NCI-H187 treated with DMSO at 0.1 percent for 48 hours (cell line): ENCODE data around the gene PCNT.
"Not testable (repeated sequence)": the region's sequence is repeated elsewhere in the genome, so short reads cannot be mapped to it uniquely, and the experiment has no call there.

Source experiments
- DNase-seq: peaks from one replicate; lab custom pipeline; 2025; lab: John Stamatoyannopoulos, UW

The PCNT gene

DNA sequence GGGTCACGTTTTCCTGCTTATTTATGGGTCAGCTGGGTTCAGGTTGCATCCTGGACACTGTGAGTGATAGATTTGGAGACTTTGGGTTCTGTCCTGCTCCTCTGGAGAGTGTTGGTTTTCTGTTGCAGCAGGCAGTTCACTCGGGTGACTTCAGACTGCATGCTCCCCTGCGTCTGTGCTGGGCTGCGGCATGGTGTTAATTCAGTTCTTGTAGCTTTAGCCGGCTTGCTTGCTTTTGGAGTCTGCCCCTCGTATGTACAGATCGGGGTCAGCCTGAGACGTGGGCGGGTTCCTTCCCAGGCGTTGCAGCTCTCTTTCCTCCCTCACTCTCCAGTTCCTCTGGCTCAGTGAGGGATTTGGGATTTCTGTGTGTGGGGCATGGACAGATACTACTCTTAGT, 38.0 kb downstream of the PCNT start:
- no peak for DNase-seq

DNA sequence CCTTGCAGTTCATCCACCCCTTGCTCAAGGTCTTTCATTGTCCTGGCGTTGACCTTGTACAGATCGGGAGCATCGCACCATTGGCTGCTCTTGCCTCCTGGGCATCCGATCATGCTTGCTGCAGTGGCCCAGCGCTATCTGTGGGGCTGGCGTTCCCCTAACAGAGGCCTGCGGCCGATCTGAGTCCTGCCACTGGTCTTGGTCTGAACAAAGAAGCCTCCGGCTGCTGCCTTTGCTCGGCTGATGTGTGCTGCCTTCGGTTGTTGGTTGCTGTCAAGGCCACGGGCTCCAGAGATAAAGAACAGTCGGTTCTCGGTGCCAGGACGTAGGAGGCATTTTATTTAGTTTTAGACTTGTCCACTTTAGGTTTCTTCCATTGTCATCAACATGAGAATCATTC, 39.0 kb downstream of the PCNT start:
- DNase-seq, result no peak

- no peak for DNase-seq
These were observed 39.7 kb downstream of the PCNT start for GRCh38 chr21:46363698-46364097.

DNA sequence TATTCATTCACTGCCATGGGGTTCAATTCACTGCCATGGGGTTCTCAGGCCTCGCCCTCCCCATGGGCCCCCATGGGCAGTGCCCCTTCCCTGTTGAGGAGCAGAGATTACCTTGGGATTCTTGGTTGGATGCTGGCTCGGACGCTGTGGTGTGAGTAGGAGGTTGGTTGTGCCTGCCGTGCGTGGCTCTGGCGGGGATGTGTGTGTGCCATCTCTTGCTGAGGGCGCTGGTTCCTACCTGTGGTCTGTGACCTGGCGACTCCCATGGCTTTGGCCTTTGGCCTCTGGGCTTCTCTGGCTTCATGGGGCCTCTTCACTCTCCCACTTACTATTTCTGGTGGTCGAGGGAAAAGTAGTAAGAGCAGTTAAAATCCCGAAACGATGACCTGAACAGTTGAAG, 42.1 kb downstream of the PCNT start:
- DNase-seq, result no peak

GRCh38 chr21:46366561-46366960, 42.6 kb downstream of the PCNT start:
- DNase-seq, result no peak

- DNase-seq, result no peak
These were observed 43.0 kb downstream of the PCNT start for GRCh38 chr21:46366966-46367365.

DNA sequence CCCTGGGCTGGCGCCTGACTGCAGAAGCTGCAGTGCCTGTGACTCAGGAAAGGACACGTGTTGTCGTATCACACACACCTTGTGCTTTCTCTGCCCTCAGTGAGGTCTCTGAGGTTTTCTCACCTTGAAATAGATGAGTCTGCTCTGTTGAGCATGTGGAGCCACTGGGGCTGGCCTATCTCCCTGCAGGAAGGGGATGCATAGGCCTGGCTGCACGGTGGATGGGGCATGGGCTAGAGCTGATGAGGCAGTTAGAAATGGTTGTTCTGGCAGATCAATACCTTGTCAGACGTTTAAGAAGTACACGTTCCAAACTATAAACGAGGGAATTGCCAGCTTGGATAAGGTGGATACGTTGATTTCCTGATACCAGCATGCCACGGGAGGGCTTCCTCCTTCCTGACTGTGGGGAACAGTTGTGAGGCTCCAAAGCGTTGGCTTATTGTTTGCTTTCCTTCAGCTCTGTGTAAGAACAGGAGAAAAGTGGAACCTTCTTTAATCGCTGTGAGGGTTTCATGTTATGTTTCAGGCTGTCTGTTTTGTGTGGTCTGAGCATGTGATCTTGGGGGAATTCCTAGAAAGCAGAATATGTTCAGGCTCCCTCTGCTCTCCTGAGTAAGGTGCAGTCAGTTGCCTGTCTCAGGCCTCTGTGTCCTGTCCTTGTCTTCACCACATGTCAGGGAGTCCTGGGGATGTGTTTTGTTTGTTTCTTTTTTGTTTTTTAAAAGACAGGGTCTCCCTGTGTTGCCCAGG, 44.8 kb downstream of the PCNT start:
- DNase-seq, result no peak

DNA sequence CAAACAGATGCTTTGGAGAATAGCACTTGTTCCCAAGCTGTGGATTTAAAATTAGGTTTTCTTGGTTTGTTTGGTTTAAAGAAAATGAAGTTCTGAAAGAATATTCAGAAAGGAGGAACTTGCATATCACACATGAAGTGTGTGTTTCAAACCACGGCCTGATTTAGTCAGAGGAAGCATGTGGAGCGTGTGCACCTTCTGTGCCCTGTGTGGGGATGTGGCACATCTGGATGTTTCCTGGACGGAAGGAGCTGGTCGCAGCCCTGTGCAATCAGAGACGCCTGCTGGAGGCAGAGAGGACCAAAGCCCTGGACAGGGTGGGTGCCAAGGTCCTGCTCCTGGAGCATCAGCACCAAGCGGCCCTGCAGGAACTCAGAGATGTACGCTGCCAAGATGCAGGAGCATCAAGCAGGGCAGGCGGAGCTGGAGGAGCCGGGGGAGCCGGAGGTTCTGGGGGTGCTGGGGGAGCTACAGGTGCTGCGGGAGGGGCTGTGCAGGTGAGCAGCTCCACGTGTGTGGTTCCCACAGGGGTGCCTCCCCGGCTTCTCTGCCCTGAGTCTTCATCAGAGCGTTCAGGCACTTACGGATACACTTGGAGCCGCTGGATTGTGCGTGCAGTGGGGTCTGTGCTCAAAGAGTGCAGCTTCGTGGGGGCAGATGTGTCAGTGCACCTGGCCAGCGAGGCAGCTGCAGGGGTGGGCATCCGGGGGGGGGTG, 45.7 kb downstream of the PCNT start:
- DNase-seq, result no peak

DNA sequence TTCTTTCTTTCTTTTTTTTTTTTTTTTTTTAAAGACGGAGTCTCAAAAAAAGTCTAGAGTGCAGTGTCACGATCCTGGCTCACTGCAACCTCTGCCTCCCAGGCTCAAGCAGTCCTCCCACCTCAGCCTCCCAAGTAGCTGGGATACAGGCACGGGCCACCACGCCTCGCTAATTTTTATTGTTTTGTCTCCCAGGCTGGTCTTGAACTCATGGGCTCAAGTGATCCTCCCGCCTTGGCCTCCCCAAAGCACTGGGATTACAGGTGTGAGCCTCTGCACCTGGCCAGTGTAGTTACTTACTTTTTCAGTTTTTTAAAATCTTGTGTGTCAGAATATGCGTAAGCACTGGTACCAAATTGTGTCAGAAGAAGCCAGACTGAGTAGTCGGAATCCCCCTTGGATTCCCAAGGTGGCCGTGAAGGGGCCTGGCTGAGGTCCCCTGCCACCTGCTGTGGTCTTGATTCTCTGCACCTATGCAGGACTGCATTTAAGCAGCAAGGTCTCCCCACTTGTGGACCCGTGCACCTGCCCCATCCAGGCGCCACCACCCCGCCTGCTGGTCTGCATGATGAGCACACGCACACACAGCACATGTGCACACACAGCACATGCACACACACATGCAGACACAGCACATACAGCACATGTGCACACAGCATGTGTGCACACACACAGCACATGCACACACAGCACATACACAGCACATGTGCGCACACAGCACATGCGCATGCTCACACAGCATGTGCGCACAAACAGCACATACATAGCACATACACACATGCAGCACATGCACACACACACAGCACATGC, 47.5 kb downstream of the PCNT start:
- no peak for DNase-seq

- DNase-seq, result no peak
These were observed 48.1 kb downstream of the PCNT start for GRCh38 chr21:46372014-46372485.

GRCh38 chr21:46372947-46373346, 49.0 kb downstream of the PCNT start:
- not testable (repeated sequence) for DNase-seq

GRCh38 chr21:46374761-46375389, 50.9 kb downstream of the PCNT start:
- DNase-seq, result no peak

GRCh38 chr21:46375560-46376230, 51.7 kb downstream of the PCNT start:
- DNase-seq, result no peak

DNA sequence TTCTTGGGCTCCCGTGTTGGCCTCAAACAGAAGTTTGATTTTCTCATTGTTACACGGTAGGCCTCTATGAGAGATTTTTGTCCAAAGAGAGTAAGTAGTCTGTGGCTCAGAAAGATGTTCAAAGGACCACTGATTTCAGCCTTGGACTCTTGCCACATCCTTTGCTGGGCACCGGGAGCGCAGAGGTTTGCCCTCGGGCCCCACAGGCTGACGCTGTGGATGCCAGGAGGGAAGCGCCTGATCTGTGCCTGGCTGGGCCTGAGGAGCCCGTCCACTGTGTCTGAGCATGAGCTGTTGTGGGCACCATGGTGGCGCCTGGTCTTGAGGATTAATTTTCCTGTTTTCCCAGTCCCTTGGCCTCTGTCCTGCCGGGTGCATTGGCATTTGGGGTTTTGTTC, 52.3 kb downstream of the PCNT start:
- no peak for DNase-seq

GRCh38 chr21:46376856-46377453, 53.0 kb downstream of the PCNT start:
- DNase-seq, result no peak

DNA sequence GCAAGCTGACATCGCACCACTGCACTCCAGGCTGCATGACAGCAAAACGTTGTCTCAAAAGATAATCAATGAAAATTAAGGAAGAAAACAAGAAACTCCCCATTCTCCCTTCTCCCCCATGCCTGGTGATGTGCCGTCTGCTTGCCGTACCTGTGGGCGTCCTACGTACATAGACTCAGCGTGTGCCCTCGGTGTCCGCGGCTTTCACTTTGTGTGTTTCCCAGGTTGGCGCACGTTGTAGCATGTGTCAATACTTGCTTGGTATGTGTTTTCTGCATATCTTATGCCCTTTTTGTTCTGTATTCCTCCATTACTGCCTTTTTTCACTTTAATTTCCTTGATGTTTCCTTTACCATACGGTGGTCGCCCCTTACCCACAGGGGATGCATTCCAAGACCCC, 53.8 kb downstream of the PCNT start:
- no peak for DNase-seq

- no peak for DNase-seq
These were observed 55.1 kb downstream of the PCNT start for GRCh38 chr21:46379105-46379504.

GRCh38 chr21:46379691-46380090, 55.7 kb downstream of the PCNT start:
- no peak for DNase-seq

GRCh38 chr21:46381541-46381940, 57.6 kb downstream of the PCNT start:
- no peak for DNase-seq

DNA sequence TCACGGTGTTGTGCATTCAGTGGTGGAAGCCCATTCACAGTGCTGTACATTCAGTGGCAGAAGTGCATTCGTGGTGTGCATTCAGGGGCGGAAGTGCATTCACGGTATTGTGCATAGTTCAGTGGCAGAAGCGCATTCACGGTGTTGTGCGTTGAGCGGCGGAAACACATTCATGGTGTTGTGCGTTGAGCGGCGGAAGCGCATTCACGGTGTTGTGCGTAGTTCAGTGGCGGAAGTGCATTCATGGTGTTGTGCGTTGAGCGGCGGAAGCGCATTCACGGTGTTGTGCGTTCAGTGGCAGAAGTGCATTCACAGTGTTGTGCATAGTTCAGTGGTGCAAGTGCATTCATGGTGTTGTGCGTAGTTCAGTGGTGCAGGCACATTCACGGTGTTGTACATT, 60.6 kb downstream of the PCNT start:
- no peak for DNase-seq
